ENCODE results near the gene MICAL3.
"Not testable (repeated sequence)": the region's sequence is repeated elsewhere in the genome, so short reads cannot be mapped to it uniquely, and the experiment has no call there.

MICAL3 gene, protein sequence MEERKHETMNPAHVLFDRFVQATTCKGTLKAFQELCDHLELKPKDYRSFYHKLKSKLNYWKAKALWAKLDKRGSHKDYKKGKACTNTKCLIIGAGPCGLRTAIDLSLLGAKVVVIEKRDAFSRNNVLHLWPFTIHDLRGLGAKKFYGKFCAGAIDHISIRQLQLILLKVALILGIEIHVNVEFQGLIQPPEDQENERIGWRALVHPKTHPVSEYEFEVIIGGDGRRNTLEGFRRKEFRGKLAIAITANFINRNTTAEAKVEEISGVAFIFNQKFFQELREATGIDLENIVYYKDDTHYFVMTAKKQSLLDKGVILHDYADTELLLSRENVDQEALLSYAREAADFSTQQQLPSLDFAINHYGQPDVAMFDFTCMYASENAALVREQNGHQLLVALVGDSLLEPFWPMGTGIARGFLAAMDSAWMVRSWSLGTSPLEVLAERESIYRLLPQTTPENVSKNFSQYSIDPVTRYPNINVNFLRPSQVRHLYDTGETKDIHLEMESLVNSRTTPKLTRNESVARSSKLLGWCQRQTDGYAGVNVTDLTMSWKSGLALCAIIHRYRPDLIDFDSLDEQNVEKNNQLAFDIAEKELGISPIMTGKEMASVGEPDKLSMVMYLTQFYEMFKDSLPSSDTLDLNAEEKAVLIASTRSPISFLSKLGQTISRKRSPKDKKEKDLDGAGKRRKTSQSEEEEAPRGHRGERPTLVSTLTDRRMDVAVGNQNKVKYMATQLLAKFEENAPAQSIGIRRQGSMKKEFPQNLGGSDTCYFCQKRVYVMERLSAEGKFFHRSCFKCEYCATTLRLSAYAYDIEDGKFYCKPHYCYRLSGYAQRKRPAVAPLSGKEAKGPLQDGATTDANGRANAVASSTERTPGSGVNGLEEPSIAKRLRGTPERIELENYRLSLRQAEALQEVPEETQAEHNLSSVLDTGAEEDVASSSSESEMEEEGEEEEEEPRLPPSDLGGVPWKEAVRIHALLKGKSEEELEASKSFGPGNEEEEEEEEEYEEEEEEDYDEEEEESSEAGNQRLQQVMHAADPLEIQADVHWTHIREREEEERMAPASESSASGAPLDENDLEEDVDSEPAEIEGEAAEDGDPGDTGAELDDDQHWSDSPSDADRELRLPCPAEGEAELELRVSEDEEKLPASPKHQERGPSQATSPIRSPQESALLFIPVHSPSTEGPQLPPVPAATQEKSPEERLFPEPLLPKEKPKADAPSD (N-terminal part only)

DNA sequence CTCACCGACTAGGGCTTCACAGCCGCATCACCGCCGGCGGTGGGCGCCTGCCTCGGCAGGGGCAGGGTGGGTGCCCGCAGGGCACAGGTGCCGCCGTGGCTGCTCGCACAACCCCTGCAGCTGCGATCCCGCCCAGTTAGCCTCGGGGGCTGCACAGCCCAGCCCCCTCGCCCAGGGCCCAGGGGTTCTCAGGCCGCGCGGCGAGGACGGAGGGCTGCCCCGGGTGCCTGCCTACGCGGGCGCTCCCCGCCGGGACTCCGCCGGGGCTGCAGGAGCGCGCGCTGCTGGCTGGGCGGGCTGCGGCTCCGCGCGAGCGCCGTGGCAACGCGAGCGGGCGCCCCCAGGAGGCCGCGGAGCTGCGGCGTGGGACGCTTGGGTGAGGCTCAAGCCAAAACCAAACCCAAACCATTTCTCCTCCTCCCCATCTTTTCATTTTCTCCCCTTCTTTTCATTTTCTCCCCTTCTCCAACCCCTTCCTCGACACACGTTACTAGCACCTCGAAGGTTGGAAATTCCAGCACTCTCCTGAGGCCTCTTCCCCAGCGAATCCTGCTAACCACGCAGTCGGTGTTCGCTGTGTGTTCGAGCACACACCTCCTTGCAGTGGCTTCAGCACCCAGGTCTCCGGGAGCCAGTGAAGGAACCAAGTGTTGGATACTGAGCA, at the start of gene MICAL3:
Gene MICAL3, minus strand, starts transcription at position 286 of the 664 bp plus-strand sequence. CDS start 117,749 bp downstream, outside the sequence.
- peak; percentile 55 for DNase-seq

DNA sequence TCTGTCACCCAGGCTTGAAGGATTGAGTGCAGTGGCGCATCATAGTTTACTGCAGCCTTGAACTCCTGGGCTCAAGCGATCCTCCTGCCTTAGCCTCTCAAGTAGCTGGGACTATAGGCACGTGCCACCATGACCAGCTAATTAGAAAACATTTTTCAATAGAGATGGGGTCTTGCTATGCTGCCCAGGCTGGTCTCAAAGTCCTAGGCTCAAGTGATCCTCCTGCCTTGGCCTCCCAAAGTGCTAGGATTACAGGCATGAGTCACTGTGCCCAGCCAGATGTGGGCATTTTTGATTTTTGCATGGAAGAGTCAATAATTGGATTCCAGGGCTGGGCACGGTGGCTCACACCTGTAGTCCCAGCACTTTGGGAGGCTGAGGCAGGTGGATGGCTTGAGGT, 49.6 kb upstream of the MICAL3 start:
- not testable (repeated sequence) for DNase-seq

DNA sequence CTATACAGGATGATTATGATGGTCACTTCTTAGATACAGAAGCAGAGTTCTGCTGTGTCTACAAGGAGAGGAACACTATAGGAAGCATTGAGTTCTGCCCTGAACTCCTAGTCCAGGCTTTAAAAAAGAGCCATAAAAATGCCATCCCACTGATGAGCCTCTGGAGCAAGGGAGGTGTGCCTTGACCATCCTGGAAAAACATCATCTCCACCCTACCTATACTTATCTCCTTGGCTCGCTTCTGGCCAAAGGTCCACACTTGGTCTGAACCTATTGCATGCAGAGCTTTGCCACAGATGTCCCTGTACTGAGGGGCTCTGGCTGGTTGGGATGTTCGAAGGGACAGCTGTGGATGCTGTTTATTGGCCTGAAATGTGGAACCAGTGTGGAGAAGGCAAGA, 49.1 kb upstream of the MICAL3 start:
- no peak for DNase-seq

DNA sequence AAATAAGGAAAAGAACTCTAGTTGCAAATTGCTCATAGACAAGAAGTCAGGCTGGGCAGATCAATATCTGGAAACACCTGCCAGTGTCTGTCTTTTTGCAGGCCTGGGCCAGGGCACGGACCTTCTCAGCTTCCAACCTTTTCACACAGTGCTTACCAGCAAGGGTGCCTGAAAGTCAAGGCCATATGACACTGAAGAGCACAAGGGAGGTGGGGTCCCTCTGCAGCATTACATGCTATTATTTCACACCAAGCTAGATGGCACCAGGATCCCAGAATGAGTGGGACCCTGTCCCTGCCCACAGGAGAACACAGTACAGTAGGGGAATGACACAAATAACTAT, 47.6 kb upstream of the MICAL3 start:
- DNase-seq, result no peak

DNA sequence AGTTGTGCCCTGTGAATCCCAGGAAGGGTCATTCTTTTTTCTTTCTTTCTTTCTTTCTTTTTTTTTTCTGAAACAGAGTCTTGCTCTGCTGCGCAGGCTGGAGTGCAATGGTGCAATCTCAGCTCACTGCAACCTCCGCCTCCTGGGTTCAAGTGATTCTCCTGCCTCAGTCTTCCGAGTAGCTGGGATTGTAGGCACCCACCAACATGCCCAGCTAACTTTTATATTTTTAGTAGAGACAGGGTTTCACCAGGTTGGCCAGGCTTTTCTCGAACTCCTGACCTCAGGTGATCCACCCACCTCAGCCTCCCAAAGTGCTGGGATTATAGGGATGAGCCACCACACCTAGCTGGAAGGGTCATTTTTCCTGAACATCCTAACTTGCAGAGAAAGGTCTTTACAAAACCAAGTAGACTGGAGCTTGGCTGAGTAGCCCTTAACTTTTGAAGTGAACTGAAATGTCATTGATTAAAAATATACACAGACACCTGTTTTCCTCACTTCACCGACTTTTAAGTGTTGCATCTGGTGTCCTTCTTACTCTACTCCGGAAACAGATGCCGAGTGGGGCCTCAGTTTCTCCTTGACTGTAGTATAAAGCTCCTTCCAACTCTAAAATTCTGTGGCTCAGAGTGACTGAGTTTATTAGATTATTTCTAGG, 47.1 kb upstream of the MICAL3 start:
- DNase-seq, result not testable (repeated sequence)

DNA sequence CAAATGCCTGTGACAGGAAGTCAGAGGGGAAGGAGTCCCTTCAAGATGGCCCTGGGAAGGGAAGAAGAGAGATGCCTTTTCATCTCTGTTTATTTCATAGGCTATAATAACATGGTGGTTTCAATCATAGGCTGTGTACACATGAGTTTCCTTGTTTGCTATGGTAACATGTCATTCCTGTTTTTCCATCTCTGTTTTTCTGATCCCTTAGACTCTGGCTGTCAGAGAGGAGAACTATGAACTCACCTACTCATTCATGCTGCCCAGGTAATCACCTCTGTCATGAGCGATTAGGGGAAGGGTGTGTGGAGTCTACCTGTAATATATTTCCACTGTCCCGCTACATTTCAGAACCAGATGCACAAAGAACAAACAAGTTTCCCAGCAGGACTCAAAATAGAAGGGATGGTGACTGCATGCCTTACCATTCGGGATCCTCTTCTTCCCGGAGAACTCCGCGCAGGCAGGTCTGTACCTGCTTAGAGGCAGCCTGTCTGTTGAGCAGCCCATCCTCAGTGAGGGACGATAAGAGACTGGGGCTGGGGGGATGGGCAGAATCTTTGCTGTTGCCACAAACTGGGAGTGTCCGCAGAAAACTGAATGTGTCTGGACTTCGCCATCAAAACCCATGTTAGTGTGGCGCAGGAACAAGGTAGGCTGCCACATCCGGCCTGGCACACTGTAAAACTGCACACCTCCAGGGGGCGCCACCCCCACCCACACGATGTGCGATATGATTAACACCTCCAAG, 46.4 kb upstream of the MICAL3 start:
- no peak for DNase-seq

DNA sequence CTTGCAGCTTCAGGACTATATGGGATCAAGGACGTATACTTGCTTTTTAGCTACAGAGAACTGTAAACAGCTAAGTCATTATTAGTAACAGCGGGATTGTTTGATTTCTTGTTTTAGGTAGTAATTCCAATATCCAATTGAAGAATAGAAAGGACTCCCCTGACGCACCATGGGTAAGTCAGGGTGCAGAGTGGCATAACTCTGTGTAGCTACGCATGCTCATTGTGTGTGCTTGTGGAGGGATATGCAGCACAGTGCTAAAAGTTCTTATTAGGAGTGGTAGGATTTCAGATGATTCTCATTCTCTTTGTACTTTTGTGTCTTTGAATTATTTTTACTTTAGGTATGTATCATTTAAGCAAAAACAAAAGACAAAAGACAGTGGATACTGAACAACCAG, 45.7 kb upstream of the MICAL3 start:
- no peak for DNase-seq

DNA sequence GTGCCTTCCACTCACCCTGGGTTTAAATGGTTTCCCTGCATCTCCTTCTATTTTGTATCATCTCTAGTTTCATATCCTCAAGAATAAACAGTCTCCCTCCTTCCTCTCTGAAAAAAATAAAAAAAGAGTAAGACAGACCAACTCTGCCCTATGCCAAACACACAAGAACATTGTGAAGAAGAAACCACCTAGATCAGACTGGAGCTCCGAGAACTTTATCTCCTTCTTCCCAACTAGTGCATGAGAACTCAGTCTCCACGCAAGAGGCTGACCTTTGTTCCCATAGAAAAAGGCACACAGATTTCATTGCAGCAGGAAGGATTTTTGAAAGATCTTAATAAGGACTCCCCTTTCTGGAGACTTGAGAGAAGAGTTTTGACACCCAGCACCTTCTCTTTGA, 44.7 kb upstream of the MICAL3 start:
- DNase-seq, result no peak

DNA sequence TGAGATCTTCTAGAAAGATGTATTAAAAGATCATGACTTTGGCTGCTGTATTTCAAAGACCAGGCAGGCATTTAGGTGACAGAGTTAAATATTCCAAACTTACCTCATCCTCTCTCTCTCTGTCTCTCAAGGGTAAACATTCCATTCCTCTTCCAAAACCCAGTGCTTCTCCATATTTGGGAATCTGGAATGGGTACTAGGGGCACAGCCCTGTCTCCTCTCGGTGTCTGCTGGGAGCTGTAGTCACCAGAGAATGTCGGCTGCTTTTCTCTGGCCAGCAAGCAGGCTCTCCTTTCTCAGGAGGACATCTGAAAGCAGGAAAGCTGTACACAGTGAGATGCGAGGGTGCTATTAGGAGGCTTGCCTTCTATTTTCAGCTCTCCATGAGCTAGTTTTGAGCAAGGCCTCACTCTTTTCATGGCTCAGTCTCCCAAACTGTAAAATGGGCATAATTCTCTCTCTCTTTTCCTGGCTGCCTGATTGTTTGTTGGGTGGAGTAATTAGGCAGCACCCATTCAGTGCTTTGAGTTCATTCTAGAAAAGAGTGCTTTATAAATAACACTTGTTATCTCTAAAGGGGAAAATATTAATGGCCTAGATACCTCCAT, 44.1 kb upstream of the MICAL3 start:
- DNase-seq, result no peak

DNA sequence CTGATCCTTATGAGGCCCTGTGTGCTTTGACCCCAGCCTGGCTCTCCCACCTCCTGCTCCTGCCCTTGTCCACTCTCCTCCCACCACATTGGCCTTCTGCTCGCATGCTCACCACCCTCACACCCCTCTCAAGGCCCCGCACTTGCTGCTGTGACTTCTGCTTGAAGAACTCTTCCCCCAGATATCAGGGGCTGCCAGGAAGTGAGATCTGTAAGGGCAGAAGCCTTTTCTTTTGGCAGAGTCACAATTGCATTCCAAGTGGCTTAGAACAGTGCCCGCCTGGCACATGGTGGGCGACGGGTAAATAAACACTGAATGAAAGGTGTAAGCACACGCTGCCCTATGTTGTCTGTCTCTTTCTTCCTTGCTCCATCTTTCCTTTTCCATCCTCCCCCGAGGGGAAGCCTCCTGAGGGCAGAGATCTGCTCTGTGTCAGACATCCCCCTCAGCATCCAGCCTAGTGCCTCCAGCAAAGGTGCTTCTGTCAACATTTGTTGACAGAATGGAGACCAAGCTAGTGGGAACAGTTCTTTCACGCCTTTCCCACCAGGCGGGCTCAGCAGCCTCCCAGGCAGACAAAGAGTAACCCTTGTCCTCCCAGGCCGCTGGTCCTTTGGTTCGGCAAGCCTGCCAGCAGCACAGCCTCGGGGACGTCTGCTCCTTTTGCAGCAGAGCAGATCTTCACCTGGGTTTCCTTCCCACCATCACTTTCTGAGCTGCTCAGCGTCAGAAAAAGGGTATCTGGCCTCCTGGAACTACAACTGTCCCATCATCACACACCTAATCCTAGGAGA, 43.4 kb upstream of the MICAL3 start:
- no peak for DNase-seq

DNA sequence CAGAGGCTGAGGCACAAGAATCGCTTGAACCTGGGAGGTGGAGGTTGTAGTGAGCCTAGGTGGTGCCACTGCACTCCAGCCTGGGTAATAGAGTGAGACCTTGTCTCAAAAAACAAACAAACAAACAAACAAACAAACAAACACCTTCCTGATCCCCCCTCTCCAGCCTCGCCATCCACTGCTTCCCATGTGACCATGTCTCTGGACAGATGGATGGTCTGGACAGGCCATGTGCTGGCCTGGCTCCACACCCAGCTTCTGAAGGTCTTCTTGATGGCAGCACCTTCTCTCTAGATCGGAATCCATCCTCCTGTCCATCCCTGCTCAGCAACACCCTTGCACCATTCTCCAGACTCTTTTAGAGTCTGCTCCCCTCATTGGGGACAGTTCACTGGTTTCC, 42.8 kb upstream of the MICAL3 start:
- DNase-seq, result no peak

DNA sequence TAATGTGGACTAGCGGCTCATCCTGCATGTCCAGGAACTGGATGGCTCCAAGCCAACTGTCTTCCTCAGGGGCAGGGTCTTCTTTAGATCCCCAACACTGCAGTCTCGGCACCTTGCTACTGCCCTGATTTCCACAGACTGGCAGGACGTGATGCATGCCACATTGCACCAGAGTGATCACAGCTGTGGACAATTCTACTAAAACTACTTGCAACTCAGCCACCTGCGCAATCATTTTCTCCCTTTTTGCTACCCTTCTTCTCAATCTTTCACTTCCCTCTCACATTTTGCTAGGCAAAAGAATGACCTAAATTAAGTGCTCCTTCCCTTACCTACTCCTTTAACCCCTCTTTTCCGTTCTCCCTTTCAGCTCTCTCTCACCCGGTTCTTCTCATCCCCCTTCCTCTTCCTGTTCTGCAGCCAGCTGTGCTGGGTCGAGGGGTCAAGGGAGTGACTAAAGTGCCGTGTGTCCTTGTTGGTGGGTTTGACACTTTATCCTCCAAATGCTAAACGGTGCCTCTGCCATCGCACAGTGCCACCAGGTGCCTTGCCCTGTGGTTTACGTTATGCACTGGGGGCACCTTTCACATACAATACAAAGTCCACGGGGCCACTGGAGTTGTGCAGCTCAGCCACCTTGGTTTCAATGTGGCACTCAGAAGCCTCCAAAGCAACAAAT, 42.0 kb upstream of the MICAL3 start:
- no peak for DNase-seq

DNA sequence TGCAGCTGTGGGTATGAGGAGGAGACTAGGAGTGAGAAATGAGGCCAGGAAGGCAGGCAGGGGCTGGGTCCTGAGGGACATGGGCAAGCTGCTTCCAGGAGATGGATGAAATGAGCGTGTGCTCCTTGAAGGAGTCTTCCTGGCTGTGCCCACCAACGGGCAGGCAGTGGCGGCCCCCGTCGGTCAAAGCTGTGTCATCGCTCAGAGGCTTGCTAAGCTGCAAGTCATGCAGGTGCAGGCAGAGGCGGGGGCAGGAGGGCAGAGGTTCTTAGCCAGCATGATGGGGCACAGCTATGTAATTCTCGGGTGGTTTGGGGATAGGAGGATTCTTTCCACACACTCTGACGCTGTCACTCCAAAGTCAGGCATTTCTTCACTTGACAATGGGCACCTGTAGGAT, 40.9 kb upstream of the MICAL3 start:
- DNase-seq, result no peak

DNA sequence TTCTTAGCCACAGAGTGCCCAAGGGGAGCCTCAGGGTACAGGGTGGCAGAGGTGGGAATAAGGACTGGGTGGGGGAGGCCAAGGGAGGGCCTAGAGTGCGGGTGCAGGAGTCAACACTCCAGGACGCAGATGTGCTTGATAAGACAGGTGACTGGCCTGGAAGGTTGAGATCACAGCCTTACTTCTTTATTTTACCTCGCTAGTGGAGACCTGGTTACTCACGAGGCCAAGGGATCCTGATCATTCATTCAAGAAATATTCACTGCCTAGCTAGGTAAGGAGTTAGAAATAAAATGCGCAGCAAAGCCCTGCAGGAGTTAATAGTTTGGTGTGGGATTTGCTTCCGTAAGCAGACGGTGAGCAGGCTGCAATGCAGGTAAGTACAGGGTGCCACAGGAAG, 40.3 kb upstream of the MICAL3 start:
- no peak for DNase-seq

DNA sequence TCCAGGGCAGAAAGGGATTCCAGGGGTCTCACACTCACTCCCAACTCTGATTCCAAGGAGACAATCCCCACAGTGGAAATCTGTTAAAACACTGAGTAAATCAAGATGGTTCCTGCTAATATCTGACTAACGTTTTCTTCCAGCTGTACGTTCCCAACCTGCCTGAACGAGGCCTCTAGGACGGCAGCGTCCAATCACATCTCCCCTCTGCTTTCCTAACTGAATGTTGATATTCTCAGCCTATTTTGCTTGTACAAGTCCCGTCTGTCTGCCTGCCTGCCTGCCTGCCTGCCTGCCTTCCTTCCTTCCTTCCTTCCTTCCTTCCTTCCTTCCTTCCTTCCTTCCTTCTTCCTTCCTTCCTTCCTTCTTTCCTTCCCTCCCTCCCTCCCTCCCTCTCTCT, 39.4 kb upstream of the MICAL3 start:
- not testable (repeated sequence) for DNase-seq

DNA sequence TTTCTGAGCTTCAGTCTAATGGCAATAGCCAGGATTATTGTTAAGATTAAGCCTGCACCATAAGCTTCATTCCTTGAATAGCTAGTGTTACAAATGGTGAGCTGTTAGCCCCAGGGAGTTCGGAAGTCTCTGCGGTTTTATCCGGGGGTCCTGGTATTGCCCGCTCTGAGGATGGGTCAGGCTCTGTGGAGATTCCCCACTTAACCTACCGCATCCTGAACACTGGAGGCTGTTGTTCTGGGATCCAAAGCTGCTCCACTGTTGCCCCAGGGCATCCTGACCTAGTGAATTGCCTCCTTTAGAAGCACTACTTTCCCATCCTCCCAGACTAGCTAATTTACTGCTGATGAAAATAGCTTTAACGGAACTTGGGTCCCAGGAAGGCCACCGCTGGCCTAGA, 38.9 kb upstream of the MICAL3 start:
- no peak for DNase-seq

DNA sequence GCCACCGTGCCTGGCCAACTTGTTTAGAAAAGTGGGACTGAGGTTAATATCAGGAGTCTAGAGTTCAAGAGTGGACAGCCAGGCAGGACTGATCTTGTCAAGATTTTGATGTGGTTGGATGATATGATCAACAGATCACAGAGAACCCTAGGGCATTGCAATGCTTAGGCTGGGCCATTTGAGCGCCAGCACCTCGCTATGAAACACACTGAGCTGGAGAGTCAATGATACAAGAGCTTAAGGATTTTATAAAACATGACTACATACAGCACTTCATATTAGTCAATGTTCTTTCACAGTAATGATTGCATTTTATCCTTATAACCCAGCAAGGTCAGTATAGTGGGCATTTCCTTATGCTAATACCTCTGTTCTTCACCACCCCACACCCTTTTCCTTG, 38.1 kb upstream of the MICAL3 start:
- no peak for DNase-seq

DNA sequence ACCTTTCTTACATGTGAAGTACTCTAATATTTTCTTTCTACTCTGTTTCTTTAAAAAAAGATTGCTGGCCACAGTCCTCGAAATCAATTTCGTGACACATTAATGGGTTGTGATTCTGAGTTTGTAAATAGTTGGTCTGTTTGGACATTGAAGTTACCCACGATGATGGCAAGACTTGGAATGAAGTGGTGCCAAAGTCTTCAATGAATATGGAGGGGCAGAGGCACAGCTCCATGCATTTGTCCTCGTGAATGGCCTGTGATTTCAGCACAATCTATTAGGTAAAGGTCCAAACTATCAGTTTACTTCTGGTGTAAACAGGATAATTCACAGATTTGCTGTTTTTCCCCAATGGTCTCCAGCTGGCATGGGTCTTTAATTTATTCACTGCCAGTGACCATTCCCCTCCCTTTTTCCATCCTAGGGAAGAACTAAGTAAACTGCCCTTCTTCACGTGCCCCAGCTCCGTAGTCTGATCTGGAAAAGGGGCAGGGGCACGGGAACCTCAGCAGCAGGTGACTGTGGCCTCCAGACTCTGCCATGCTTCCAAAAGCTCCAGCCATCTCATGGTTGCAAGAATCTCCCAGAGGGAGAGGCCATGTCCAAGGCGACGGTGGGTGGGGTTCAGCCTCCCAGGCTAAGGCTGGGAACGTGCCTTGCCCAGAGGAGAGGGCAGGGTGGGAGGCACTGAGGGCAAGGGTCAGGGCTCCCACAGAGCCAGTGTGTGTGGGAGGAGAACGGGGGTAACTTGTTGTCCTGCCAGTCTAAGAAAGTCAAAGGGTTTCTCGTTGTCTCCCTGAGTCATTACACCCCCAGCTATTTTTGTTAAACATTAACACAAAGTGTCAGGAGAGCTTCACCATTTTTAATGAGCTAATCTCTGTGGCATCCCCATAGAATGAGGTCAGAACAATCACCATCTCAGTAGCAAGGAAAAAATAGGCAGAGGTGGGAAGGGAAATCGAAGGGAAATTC, 36.6 kb upstream of the MICAL3 start:
- no peak for DNase-seq
